HFFc6 (cell line): ENCODE results near the gene INPP5D. TPM values are rescaled to one million over a fixed set of nuclear protein-coding genes. Genes with fewer than 3 reads are reported as not detected.
"Not testable (repeated sequence)": the region's sequence is repeated elsewhere in the genome, so short reads cannot be mapped to it uniquely, and the experiment has no call there.

Experiments
- DNase-seq: peaks from one replicate; pipeline ENCODE4 v3.0.0-alpha.2; 2018
- H3K27ac Mint-ChIP-seq: 2 replicates; pipeline ENCODE4 v1.8.0; 2020; ENCODE audit warnings: mild to moderate bottlenecking, mixed read lengths
- H3K27me3 Mint-ChIP-seq: 2 replicates; pipeline ENCODE4 v1.8.0; 2021; ENCODE audit warnings: mild to moderate bottlenecking, moderate library complexity, mixed read lengths; ENCODE audit not compliant: insufficient read depth
- H3K36me3 Mint-ChIP-seq: 2 replicates; pipeline ENCODE4 v1.8.0; 2021; ENCODE audit warnings: low read depth, mixed read lengths
- H3K4me1 Mint-ChIP-seq: 2 replicates; pipeline ENCODE4 v1.8.0; 2020; ENCODE audit warnings: low read depth, mixed read lengths
- H3K4me3 Mint-ChIP-seq: 2 replicates; pipeline ENCODE4 v1.8.0; 2020; ENCODE audit warnings: mild to moderate bottlenecking, moderate library complexity, mixed read lengths
- H3K9me3 Mint-ChIP-seq: 2 replicates; pipeline ENCODE4 v1.8.0; 2020; ENCODE audit warnings: mild to moderate bottlenecking, mixed read lengths
- CTCF ChIP-seq: fragments of 200-600 bp; sonication (generic); IDR thresholded peaks from 2 replicates; pipeline ENCODE4 v1.5.0; 2021; ENCODE audit warnings: antibody characterized with exemption, mild to moderate bottlenecking
- total RNA-seq, 6 experiments: library from RNA; stranded (reverse); fragmentation: NEBNext Ultra II Directional; extraction: Animal tissue kit (Norgen Biotek cat#: 25700); gene quantifications; 2 replicates in 1 of 6; 3 replicates in 5 of 6; pipeline ENCODE4 v1.2.3, GENCODE V29; 2021

Gene INPP5D
- total RNA-seq, 6 experiments from 2014 or later = 0.19 to 0.66 (median 0.43) TPM; not detected in 1

DNA sequence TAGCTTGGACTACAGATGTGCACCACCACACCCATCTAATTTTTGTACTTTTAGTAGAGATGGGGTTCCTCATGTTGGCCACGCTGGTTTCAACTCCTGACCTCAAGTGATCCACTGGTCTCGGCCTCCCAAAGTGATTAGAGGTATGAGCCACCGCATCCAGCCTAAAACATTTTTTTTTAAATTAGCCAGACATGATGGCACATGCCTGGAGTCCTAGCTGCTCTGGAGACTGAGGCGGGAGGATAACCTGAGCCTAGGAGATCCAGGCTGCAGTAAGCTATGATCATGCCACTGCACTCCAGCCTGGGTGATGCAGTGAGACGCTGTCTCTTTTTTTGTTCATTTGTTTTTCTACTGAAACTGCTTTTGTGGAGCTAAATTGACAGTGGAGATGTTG is 126.7 kb downstream of the INPP5D start:
- H3K36me3 Mint-ChIP-seq = no peaks in the 10 kb centered on the region
- no peak for DNase-seq
- no peak overlapping the region for H3K4me3 Mint-ChIP-seq
- H3K27me3 Mint-ChIP-seq = peaks cover 42% of the 10 kb centered on the region
- no peak overlapping the region for H3K27ac Mint-ChIP-seq
- no peaks in the 10 kb centered on the region for H3K9me3 Mint-ChIP-seq
- H3K4me1 Mint-ChIP-seq = no peaks in the 10 kb centered on the region
- TF ChIP-seq CTCF = no peak

DNA sequence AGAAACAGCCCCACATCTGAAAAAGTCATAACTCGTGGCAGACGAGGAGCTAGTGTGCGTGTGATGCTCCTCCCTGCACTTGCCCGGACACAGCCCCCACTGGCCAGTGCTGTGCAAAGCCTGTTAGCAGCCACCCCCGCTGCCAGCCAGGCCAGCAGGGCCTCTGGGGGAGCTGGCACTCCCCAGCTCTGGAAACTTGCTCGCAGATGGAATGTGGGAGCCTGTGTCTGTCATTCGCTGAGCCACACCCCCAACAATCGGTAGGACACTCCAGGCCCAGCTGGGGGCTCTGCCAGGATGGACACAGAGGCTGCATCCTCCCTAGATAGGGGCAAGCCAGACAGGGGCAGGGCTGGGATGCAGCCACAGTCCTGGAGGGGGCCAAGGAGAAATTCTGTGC is 128.9 kb downstream of the INPP5D start:
- no peaks in the 10 kb centered on the region for H3K9me3 Mint-ChIP-seq
- H3K4me1 Mint-ChIP-seq = no peaks in the 10 kb centered on the region
- no peaks in the 10 kb centered on the region for H3K36me3 Mint-ChIP-seq
- no peak for TF ChIP-seq CTCF
- H3K27me3 Mint-ChIP-seq = peaks cover 42% of the 10 kb centered on the region
- H3K27ac Mint-ChIP-seq = no peak overlapping the region
- H3K4me3 Mint-ChIP-seq = no peak overlapping the region
- DNase-seq = no peak

DNA sequence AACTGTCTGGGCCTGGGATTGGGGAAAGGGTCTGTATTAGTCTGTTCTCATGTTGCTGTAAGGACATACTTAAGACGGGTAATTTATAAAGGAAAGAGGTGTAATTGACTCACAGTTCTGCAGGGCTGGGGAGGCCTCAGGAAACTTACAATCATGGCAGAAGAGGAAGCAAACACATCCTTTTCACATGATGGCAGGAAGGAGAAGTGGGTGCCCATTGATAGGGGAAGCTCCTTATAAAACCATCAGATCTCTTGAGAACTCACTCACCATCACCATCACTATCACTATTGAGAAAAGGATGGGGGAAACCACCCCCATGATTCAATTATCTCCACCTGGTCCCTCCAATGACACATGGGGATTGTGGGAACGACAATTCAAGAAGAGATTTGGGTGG is 130.9 kb downstream of the INPP5D start:
- DNase-seq, H3K36me3 Mint-ChIP-seq, H3K9me3 Mint-ChIP-seq, H3K4me1 Mint-ChIP-seq, H3K27ac Mint-ChIP-seq, H3K4me3 Mint-ChIP-seq: not testable (repeated sequence)
- peaks cover 42% of the 10 kb centered on the region for H3K27me3 Mint-ChIP-seq

DNA sequence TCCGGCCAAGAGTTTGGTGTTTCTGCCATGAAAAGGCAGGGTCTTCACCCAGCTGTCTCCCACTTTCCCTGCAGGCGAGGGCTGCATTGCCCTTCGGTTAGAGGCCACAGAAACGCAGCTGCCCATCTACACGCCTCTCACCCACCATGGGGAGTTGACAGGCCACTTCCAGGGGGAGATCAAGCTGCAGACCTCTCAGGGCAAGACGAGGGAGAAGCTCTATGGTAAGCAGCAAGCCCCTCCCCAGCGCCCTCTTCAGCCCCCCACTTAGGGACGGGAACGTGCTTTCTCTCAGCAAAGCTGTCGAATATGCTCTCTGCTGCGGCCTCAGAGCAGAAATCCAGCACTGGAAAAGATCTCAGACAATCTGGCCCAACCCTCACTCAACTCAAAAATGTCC is 133.6 kb downstream of the INPP5D start:
- no peaks in the 10 kb centered on the region for H3K4me1 Mint-ChIP-seq
- H3K9me3 Mint-ChIP-seq = no peaks in the 10 kb centered on the region
- H3K27ac Mint-ChIP-seq = no peak overlapping the region
- no peak overlapping the region for H3K4me3 Mint-ChIP-seq
- peaks cover 42% of the 10 kb centered on the region for H3K27me3 Mint-ChIP-seq
- no peaks in the 10 kb centered on the region for H3K36me3 Mint-ChIP-seq
- no peak for DNase-seq
- no peak for TF ChIP-seq CTCF

DNA sequence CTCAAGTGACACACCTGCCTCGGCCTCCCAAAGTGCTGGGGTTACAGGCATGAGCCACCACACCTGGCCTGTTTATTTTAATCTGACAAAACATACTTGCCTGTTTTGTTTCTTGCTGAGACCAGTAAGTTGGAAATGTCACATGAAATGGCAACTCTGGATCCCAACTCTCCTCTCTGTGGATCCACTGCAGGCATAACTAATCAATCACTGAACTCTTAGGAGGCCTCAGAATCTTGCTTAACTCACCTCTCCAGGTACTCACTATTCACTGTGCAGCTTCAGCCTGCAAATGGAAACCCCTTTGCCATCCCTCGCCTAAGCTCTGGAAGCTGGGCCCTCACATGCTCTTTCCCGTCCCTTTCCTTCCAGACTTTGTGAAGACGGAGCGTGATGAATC is 134.9 kb downstream of the INPP5D start:
- Mint-ChIP-seq H3K27me3 (peaks cover 45% of the 10 kb centered on the region), H3K9me3 (no peaks in the 10 kb centered on the region), H3K4me1 (no peaks in the 10 kb centered on the region), H3K4me3 (no peak overlapping the region), H3K27ac (no peak overlapping the region), H3K36me3 (no peaks in the 10 kb centered on the region)
- DNase-seq = no peak
- no peak for TF ChIP-seq CTCF

- H3K27me3 Mint-ChIP-seq = peaks cover 45% of the 10 kb centered on the region
Observed at GRCh38 chr2:233197022-233197421, 136.9 kb downstream of the INPP5D start.

More at GRCh38 chr2:233197022-233197421, 136.9 kb downstream of the INPP5D start:
- Mint-ChIP-seq H3K4me3 (no peak overlapping the region), H3K9me3 (no peaks in the 10 kb centered on the region), H3K4me1 (no peaks in the 10 kb centered on the region), H3K36me3 (no peaks in the 10 kb centered on the region), H3K27ac (no peak overlapping the region)
- TF ChIP-seq CTCF = no peak
- no peak for DNase-seq
